HepG2 (cell line): ENCODE results near the gene GAS2. TPM values are rescaled to one million over a fixed set of nuclear protein-coding genes. Genes with fewer than 3 reads are reported as not detected.

Experiments used
- ATAC-seq: fragments of 200-7000 bp; cut with Tn5 transposase; 3 replicates; pipeline ENCODE4 v1.9.1; 2020; ENCODE audit warnings: mild to moderate bottlenecking, moderate library complexity
- BruUV-seq: library from RNA; stranded (reverse); fragments of 400-500 nt; replicated peaks from 2 replicates; lab custom pipeline; 2021; lab: Mats Ljungman, UMichigan
- CTCF ChIA-PET: fragments of 300-600 bp; formaldehyde crosslinking; extraction: SDS; loops from one replicate; lab custom pipeline; 2021; ENCODE audit warnings: low total read pairs, inconsistent platforms, low intra/inter-chr PET ratio; lab: Yijun Ruan, JAX
- POLR2A ChIA-PET: fragments of 350-600 bp; sonication (Branson Sonifier 250); formaldehyde crosslinking; loops from one replicate; lab custom pipeline; 2020; ENCODE audit warnings: antibody characterized with exemption, inconsistent platforms; lab: Yijun Ruan, JAX
- DNase-seq: peaks from one replicate; pipeline ENCODE4 v3.0.0-alpha.2; 2015; ENCODE audit warnings: low spot score
- FAIRE-seq: peaks from 3 replicates; lab custom pipeline; 2011; peaks lifted over from hg19 to GRCh38; lab: Jason Lieb, UNC
- H2AFZ ChIP-seq: one replicate; pipeline ENCODE4 v1.6.1; 2011; ENCODE audit warnings: low read length, inconsistent platforms
- H3K27ac ChIP-seq: fragments of 300-600 bp; 3 replicates; pipeline ENCODE4 v1.8.0; 2011; ENCODE audit warnings: mixed run types, mild to moderate bottlenecking, mixed read lengths, low read length, inconsistent platforms; ENCODE audit not compliant: insufficient read depth; ENCODE audit errors: extremely low read length
- H3K27me3 ChIP-seq, 2 experiments: fragments of 200-600 bp in 1 of 2; 2 replicates in 1 of 2; 3 replicates in 1 of 2; pipeline versions ENCODE4 v1.6.0 to v1.8.0; 2011; ENCODE audit warnings: low read length in 2 of 2, mild to moderate bottlenecking in 2 of 2, moderate library complexity in 2 of 2, inconsistent platforms in 1 of 2; ENCODE audit not compliant: insufficient read depth in 2 of 2, control insufficient read depth in 1 of 2
- H3K36me3 ChIP-seq, 2 experiments: fragments of 200-600 bp in 1 of 2; replicated peaks in 1 of 2; 2 replicates in 1 of 2; 3 replicates in 1 of 2; pipeline versions ENCODE4 v1.5.1 to v1.8.0; 2011; ENCODE audit warnings: low read length in 2 of 2, inconsistent platforms in 1 of 2; ENCODE audit not compliant: insufficient read depth in 2 of 2, control insufficient read depth in 1 of 2
- H3K4me1 ChIP-seq: 2 replicates; pipeline ENCODE4 v1.5.1; 2012; ENCODE audit warnings: low read length, inconsistent platforms; ENCODE audit not compliant: insufficient read depth
- H3K4me2 ChIP-seq: 2 replicates; pipeline ENCODE4 v1.6.0; 2011; ENCODE audit warnings: low read depth, low read length, inconsistent platforms
- H3K4me3 ChIP-seq, 3 experiments: fragments of 200-600 bp in 1 of 3; sonication (generic), shearing (Covaris generic) in 1 of 3; replicated peaks in 1 of 3; 2 replicates each; pipeline ENCODE4 v1.5.1; 2011 to 2016; ENCODE audit warnings: low read length in 3 of 3, inconsistent platforms in 2 of 3, low read depth in 2 of 3, mild to moderate bottlenecking in 2 of 3, control low read depth in 1 of 3, mixed read lengths in 1 of 3; ENCODE audit not compliant: insufficient read depth in 1 of 3
- H3K79me2 ChIP-seq: one replicate; pipeline ENCODE4 v1.6.1; 2011; ENCODE audit warnings: low read length, inconsistent platforms; ENCODE audit not compliant: insufficient read depth
- H3K9ac ChIP-seq: 2 replicates; pipeline ENCODE4 v1.6.0; 2011; ENCODE audit warnings: mild to moderate bottlenecking, low read depth, low read length, inconsistent platforms; ENCODE audit not compliant: insufficient read depth
- H3K9me3 ChIP-seq: 2 replicates; pipeline ENCODE4 v1.5.1; 2012; ENCODE audit warnings: mild to moderate bottlenecking, low read length
- H4K20me1 ChIP-seq: 2 replicates; pipeline ENCODE4 v1.6.0; 2011; ENCODE audit warnings: inconsistent platforms, mild to moderate bottlenecking, low read length, moderate library complexity; ENCODE audit not compliant: insufficient read depth
- ATF7-NPFF ChIP-seq: sonication (generic); formaldehyde crosslinking; IDR thresholded peaks from 2 replicates; pipeline ENCODE4 v1.8.1; 2023; ENCODE audit warnings: mild to moderate bottlenecking, low read depth, missing genetic modification reagents, moderate library complexity
- CEBPG ChIP-seq: IDR thresholded peaks from 2 replicates; pipeline ENCODE4 v1.6.1; 2016
- KDM4B ChIP-seq: sonication (generic); formaldehyde crosslinking; IDR thresholded peaks from 2 replicates; pipeline ENCODE4 v1.4.0; 2020; ENCODE audit warnings: missing genetic modification reagents
- RFX5 ChIP-seq: IDR thresholded peaks from 2 replicates; pipeline ENCODE4 v1.6.1; 2011; ENCODE audit warnings: low read depth, low read length, improper control_type of control experiment
- SETDB1 ChIP-seq: sonication (generic); formaldehyde crosslinking; IDR thresholded peaks from 2 replicates; pipeline ENCODE4 v1.5.1; 2020; ENCODE audit warnings: missing genetic modification reagents, mild to moderate bottlenecking, borderline replicate concordance
- SOX13 ChIP-seq, 3 experiments: fragments of 450-650 bp in 1 of 3; sonication (generic) in 1 of 3; formaldehyde crosslinking in 1 of 3; IDR thresholded peaks in 2 of 3; conservative IDR thresholded peaks in 1 of 3; 2 replicates each; pipeline versions ENCODE4 v1.5.0 to v1.6.1; 2016 to 2020; ENCODE audit warnings: antibody characterized with exemption in 1 of 3, mild to moderate bottlenecking in 1 of 3, missing compliant biosample characterization in 1 of 3, missing genetic modification reagents in 1 of 3, moderate library complexity in 1 of 3
- TFDP2 ChIP-seq: sonication (generic); formaldehyde crosslinking; IDR thresholded peaks from 2 replicates; pipeline ENCODE4 v1.4.0; 2020; ENCODE audit warnings: missing genetic modification reagents
- ZFP37 ChIP-seq: sonication (generic); formaldehyde crosslinking; IDR thresholded peaks from 2 replicates; pipeline ENCODE4 v1.4.0; 2020; ENCODE audit warnings: missing genetic modification reagents, borderline replicate concordance
- ZNF230 ChIP-seq: sonication (generic); formaldehyde crosslinking; IDR thresholded peaks from 2 replicates; pipeline ENCODE4 v1.4.0; 2020; ENCODE audit warnings: mild to moderate bottlenecking, missing genetic modification reagents
- ZNF251 ChIP-seq: sonication (generic); formaldehyde crosslinking; IDR thresholded peaks from 2 replicates; pipeline ENCODE4 v1.9.0; 2021; ENCODE audit warnings: mild to moderate bottlenecking, missing genetic modification reagents
- ZNF547 ChIP-seq: sonication (generic); formaldehyde crosslinking; IDR thresholded peaks from 2 replicates; pipeline ENCODE4 v1.5.1; 2020; ENCODE audit warnings: mild to moderate bottlenecking, missing genetic modification reagents
- ZNF784 ChIP-seq: sonication (generic); formaldehyde crosslinking; IDR thresholded peaks from 2 replicates; pipeline ENCODE4 v1.5.1; 2020; ENCODE audit warnings: missing genetic modification reagents, mild to moderate bottlenecking, borderline replicate concordance
- in situ Hi-C: cut with HindIII; loops from 2 replicates; pipeline ENCODE4 v1.10.0; 2017; ENCODE audit warnings: low pct_unique_long_range_greater_than_20kb; ENCODE audit not compliant: extremely low pct_ligation_motif_present
- intact Hi-C: fragments of 100-400 bp; cut with micrococcal nuclease; formaldehyde crosslinking; loops from one replicate; pipeline ENCODE4 v1.10.0; 2022; ENCODE audit not compliant: unreplicated experiment
- polyA plus RNA-seq, 8 experiments: library from polyadenylated mRNA; depleted of rRNA in 3 of 8; stranded (reverse) in 7 of 8; unstranded in 1 of 8; fragments of >200 nt; fragmentation: Illumina TruSeq in 4 of 8; extraction: Trizol in 4 of 8; gene quantifications; 2 replicates each; pipeline versions ENCODE4 v1.2.1 to v1.2.3, GENCODE V29; 2011 to 2016; ENCODE audit warnings: low read depth in 4 of 8, missing spikeins in 1 of 8, mixed read lengths in 1 of 8; ENCODE audit not compliant: insufficient read depth in 1 of 8
- total RNA-seq, 5 experiments: library from RNA; depleted of rRNA; stranded (reverse); fragments of >200 nt; fragmentation: Illumina TruSeq; extraction: Trizol; gene quantifications; 2 replicates each; pipeline ENCODE4 v1.2.3, GENCODE V29; 2016; ENCODE audit warnings: low read depth in 1 of 5

The GAS2 gene
- total and polyA plus RNA-seq, 2 of the 13 experiments (the other 11 are each of a cell fraction or from before 2014, with no cell fraction given) = 26.0 to 85.1 TPM

DNA sequence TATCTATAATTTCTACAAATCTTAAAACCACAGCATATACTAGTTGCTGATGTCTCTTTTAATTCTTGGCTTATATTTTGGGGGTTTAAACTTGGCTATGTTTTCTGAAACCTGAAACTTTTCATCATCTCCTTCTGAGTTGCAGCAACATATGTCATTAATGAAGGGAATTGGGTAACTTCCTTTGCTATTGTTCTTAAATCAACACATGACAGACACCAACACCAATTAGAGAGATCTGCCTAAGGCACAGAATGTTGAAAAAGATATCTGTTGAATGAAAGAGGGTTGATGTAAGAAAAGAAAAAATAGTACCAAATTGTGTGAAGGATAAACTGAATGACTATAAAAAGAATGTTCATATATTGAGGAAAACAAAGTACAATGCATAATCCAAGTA lies 10.3 kb upstream of the GAS2 start:
- no peak for ATAC-seq
- TF ChIP-seq CEBPG (CRISPR knock-in tag) (peak; percentile 26; the same call in 1 of the 2 replicates), KDM4B (CRISPR knock-in tag) (no peak), RFX5 (no peak), TFDP2 (CRISPR knock-in tag) (no peak), ZNF230 (CRISPR knock-in tag) (no peak), ZNF251 (CRISPR knock-in tag) (no peak), ZNF547 (CRISPR knock-in tag) (no peak), ATF7-NPFF (no peak), ZNF784 (CRISPR knock-in tag) (no peak), SETDB1 (CRISPR knock-in tag) (no peak), ZFP37 (CRISPR knock-in tag) (no peak), SOX13 (IDR thresholded peaks at IDR 0.05) (no peak), SOX13 (CRISPR knock-in tag; conservative IDR thresholded peaks at IDR 0.05 in 1 of 2, IDR thresholded peaks at IDR 0.05 in 1 of 2) (peak in 1 of 2 experiments; percentile 46; a peak in 1 of 4 replicates)
- TF ChIP-seq, all 625 proteins: peak for 2
- H3K4me3 ChIP-seq = no peak overlapping the region
- no peaks in the 10 kb centered on the region for H3K9me3 ChIP-seq
- H3K36me3 ChIP-seq = no peaks in the 10 kb centered on the region
- H4K20me1 ChIP-seq = no peaks in the 10 kb centered on the region
- no peaks in the 10 kb centered on the region for H3K79me2 ChIP-seq
- H3K9ac ChIP-seq = no peak overlapping the region
- H3K4me1 ChIP-seq = peaks cover 12% of the 10 kb centered on the region
- H3K4me2 ChIP-seq = no peak overlapping the region
- no TSS peak for BruUV-seq
- no peak for FAIRE-seq
- H3K27ac ChIP-seq = no peak overlapping the region
- H3K27me3 ChIP-seq = no peaks in the 10 kb centered on the region
- ChIA-PET POLR2A (interaction anchor here (2.4 kb wide), 1 partner anchor 21 kb away, joined by 12 read pairs; no protein-coding TSS in a partner anchor), CTCF (no interaction called here)
- no peak for DNase-seq
- H2AFZ ChIP-seq = no peak overlapping the region
- in situ Hi-C loops (no loop called here), intact Hi-C loops (no loop called here)
